Type B pancreatic cell (in vitro differentiated cells): ENCODE results near the gene COL23A1. TPM values are rescaled to one million over a fixed set of nuclear protein-coding genes. Genes with fewer than 3 reads are reported as not detected.

Source experiments
- DNase-seq: peaks from one replicate; pipeline ENCODE4 v3.0.0; 2021; ENCODE audit warnings: mixed read lengths; ENCODE audit not compliant: unreplicated experiment; ENCODE audit errors: extremely low spot score
- H3K27ac Mint-ChIP-seq: 2 replicates; pipeline ENCODE4 v1.8.0; 2021; ENCODE audit warnings: mild to moderate bottlenecking, mixed read lengths
- H3K27me3 Mint-ChIP-seq: 2 replicates; pipeline ENCODE4 v1.8.0; 2021; ENCODE audit warnings: mixed read lengths
- H3K36me3 Mint-ChIP-seq: 2 replicates; pipeline ENCODE4 v1.8.0; 2021; ENCODE audit warnings: mixed read lengths
- H3K4me1 Mint-ChIP-seq: one replicate; pipeline ENCODE4 v1.8.0; 2021; ENCODE audit warnings: mixed read lengths; ENCODE audit not compliant: unreplicated experiment
- H3K4me3 Mint-ChIP-seq: 2 replicates; pipeline ENCODE4 v1.8.0; 2021; ENCODE audit warnings: mild to moderate bottlenecking, mixed read lengths
- H3K9me3 Mint-ChIP-seq: 2 replicates; pipeline ENCODE4 v1.8.0; 2021; ENCODE audit warnings: mixed read lengths
- total RNA-seq: library from RNA; stranded (reverse); gene quantifications from 2 replicates; pipeline ENCODE4 v1.2.1, GENCODE V29; 2021; ENCODE audit warnings: low replicate concordance
- TF ChIP-seq, protein P1 (sequence below): fragments of 200-600 bp; sonication (generic); conservative IDR thresholded peaks from 2 replicates; pipeline ENCODE4 v1.5.0; 2021; ENCODE audit warnings: antibody characterized with exemption, mild to moderate bottlenecking

COL23A1 gene
- total RNA-seq, 1 donor from 2014 or later: 15.5 TPM

DNA sequence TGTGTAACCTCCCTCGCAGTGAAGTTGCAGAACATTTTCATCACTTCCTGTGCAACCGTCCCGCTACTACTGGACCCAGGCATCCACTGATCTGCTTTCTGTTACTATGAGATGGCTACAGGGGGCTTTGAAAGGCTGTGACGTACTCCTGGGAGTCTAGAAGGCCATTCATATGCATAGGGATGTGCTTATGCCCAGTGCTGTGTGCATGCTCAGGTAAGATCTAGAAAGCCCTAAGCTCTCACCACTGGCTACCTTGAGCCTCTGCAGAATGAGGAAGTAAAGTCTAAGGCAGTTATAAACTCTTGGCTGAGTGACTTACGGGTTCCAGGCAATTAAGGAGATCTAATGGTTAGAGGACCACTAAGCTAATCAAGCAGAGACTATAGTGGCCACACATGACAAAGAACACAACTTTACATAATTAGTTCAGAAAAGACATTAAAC, 374.1 kb downstream of the COL23A1 start:
- H3K27me3 Mint-ChIP-seq: no peaks in the 10 kb centered on the region
- H3K4me1 Mint-ChIP-seq: no peaks in the 10 kb centered on the region
- peaks cover 27% of the 10 kb centered on the region for H3K36me3 Mint-ChIP-seq
- no peaks in the 10 kb centered on the region for H3K9me3 Mint-ChIP-seq
- H3K27ac Mint-ChIP-seq: no peak overlapping the region
- no peak overlapping the region for H3K4me3 Mint-ChIP-seq
- no peak for DNase-seq
- TF ChIP-seq, protein P1, sequence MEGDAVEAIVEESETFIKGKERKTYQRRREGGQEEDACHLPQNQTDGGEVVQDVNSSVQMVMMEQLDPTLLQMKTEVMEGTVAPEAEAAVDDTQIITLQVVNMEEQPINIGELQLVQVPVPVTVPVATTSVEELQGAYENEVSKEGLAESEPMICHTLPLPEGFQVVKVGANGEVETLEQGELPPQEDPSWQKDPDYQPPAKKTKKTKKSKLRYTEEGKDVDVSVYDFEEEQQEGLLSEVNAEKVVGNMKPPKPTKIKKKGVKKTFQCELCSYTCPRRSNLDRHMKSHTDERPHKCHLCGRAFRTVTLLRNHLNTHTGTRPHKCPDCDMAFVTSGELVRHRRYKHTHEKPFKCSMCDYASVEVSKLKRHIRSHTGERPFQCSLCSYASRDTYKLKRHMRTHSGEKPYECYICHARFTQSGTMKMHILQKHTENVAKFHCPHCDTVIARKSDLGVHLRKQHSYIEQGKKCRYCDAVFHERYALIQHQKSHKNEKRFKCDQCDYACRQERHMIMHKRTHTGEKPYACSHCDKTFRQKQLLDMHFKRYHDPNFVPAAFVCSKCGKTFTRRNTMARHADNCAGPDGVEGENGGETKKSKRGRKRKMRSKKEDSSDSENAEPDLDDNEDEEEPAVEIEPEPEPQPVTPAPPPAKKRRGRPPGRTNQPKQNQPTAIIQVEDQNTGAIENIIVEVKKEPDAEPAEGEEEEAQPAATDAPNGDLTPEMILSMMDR: no peak

DNA sequence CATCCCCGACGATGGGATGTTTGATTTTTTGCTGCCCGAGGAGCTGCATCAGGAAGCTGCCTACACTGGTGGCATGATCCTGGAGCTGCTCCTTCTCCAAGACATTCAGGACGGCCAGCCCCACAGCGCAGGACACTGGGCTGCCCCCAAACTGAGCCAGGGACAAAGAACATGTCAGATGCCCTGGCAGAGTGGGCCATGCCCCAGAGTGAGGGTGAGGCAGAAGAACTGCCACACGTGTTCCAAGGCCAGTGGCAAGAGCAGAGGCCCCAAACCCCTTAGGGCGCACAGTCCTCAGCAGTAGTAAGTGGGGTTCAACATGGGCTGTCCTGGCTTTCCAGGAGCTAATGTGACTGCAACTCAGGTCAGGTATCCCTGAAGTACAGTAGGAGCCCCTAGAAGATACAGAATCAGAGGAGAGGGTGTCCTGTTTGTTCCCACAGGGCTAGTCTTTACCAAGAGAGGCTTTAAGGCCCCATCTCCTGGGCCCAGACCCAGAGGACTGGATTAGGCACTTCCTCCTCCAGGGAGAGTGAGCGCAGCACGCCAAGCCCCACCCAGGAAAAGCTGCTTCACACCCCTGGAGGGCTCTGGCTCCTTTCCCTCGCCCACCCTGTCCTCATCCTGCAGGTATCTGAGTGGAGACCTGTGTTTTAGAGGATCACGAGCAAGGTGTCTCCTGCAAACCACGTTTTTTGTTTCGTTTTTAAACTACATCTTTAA, 374.8 kb downstream of the COL23A1 start:
- no peaks in the 10 kb centered on the region for H3K27me3 Mint-ChIP-seq
- no peak overlapping the region for H3K27ac Mint-ChIP-seq
- no peak overlapping the region for H3K4me3 Mint-ChIP-seq
- TF ChIP-seq, protein P1: no peak
- no peaks in the 10 kb centered on the region for H3K9me3 Mint-ChIP-seq
- no peak for DNase-seq
- no peaks in the 10 kb centered on the region for H3K4me1 Mint-ChIP-seq
- peaks cover 23% of the 10 kb centered on the region for H3K36me3 Mint-ChIP-seq

DNA sequence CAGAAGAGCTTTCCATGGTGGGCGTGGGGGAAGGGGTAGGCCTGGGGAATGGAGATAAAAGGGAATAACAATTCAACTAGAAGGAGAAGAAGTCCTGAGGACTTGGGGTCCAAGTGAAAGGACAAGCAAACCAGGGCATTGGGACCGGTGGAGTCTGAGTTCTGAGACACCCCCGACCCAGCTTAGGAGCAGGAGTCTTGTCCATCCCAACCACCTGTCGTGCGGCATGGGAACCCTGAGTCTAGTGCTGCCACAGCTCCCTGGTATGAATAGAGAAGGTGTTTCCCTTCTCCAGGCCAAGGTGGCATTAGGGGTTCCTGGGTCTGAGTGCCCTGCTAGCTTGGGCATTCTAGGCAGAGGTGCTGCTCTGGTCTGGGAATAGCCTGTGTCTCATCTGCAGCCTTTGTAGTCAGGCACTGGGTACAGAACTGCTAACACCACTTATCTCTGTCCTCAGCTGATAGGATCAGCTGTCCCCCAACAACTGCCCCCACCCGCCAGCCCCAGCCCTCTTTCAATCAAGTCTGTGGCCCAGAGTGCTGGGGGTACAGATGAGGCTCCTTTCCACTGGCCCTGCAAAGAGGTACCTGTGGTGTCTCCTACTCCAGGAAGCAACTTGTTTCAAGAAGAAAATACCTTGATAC, 375.9 kb downstream of the COL23A1 start:
- no peaks in the 10 kb centered on the region for H3K4me1 Mint-ChIP-seq
- peak overlapping the region; percentile 74 for H3K27ac Mint-ChIP-seq
- no peaks in the 10 kb centered on the region for H3K27me3 Mint-ChIP-seq
- TF ChIP-seq, protein P1: no peak
- DNase-seq: no peak
- no peaks in the 10 kb centered on the region for H3K9me3 Mint-ChIP-seq
- H3K4me3 Mint-ChIP-seq: peak overlapping the region; percentile 23
- peaks cover 23% of the 10 kb centered on the region for H3K36me3 Mint-ChIP-seq

DNA sequence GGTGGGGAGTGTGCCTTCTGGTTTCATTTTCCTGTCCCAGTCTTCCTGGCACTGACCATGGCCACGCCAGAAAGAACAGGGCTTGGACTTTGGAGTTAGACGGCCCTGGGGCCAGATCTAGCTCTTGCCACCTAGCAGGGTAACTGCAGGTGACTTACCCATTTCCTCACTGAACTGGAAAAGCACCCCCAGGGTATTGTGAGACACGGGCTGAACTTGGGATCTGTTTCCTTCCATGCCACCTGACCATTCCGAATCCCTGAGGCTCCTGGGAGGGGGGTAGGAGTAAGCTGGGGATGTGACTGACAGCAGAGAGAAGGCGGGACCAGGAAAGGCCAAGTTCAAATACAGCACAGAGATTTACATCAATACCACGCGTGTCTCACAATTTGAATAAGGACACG, 376.4 kb downstream of the COL23A1 start:
- Mint-ChIP-seq H3K4me1 (no peaks in the 10 kb centered on the region), H3K27me3 (no peaks in the 10 kb centered on the region), H3K4me3 (peak overlapping the region; percentile 23), H3K9me3 (no peaks in the 10 kb centered on the region), H3K27ac (peak overlapping the region; percentile 74), H3K36me3 (peaks cover 23% of the 10 kb centered on the region)
- DNase-seq: no peak
- TF ChIP-seq, protein P1: no peak

DNA sequence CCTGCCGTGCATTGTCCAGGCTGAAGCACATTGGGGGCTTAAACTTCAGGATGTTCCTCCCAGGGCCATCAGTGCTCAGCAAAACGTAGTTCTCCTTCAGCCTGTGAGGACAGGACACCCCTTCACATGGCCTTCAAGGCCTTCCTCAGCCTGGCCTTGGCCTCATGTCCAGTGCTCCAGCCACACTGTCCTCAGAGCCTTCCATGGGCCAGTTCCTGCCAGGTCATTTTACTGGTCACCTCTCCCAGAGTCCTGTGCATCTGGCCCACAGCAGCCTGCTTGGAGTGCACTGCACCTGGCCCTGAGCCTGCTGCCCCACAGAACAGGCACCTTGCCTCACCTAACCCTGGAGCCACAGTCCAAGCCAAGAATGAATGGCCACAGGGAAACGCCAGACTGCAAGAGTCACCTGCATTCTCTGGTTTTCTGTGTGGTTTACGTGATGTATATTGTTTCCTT, 377.2 kb downstream of the COL23A1 start:
- H3K9me3 Mint-ChIP-seq: no peaks in the 10 kb centered on the region
- no peaks in the 10 kb centered on the region for H3K27me3 Mint-ChIP-seq
- peaks cover 6% of the 10 kb centered on the region for H3K4me1 Mint-ChIP-seq
- TF ChIP-seq, protein P1: no peak
- H3K27ac Mint-ChIP-seq: peak overlapping the region; percentile 74
- peaks cover 23% of the 10 kb centered on the region for H3K36me3 Mint-ChIP-seq
- no peak overlapping the region for H3K4me3 Mint-ChIP-seq
- DNase-seq: no peak
